SK-N-SH (cell line): ENCODE data around the gene DNAJC16. TPM values are rescaled to one million over a fixed set of nuclear protein-coding genes. Genes with fewer than 3 reads are reported as not detected.

Experiments used
- CTCF ChIA-PET: fragments of 300-600, 350-600 bp; formaldehyde crosslinking; extraction: SDS; loops from one replicate; lab custom pipeline; 2021; lab: Yijun Ruan, JAX
- POLR2A ChIA-PET: fragments of 350-600 bp; sonication (Branson Sonifier 250); formaldehyde crosslinking; extraction: SDS; loops from one replicate; lab custom pipeline; 2020; ENCODE audit warnings: antibody characterized with exemption, inconsistent platforms; lab: Yijun Ruan, JAX
- DNase-seq: peaks from one replicate; pipeline ENCODE4 v3.0.0; 2012
- H2AFZ ChIP-seq: fragments of 200-600 bp; sonication (generic); 2 replicates; pipeline ENCODE4 v1.8.1; 2016; ENCODE audit warnings: antibody characterized with exemption, mild to moderate bottlenecking, low read depth
- H3F3A ChIP-seq: fragments of 200-600 bp; sonication (generic); replicated peaks from 2 replicates; pipeline ENCODE3; 2016; ENCODE audit warnings: antibody characterized with exemption, mild to moderate bottlenecking; ENCODE audit not compliant: insufficient read depth
- H3K27ac ChIP-seq, 2 experiments: fragments of 200-500 bp in 1 of 2; fragments of 200-600 bp in 1 of 2; sonication (Bioruptor generic) in 1 of 2; sonication (generic), shearing (Covaris generic) in 1 of 2; 2 replicates each; pipeline versions ENCODE4 v1.5.1 to v1.6.1; 2014 to 2016; ENCODE audit warnings: low read depth in 2 of 2, inconsistent platforms in 1 of 2, low read length in 1 of 2, mild to moderate bottlenecking in 1 of 2, mixed read lengths in 1 of 2
- H3K27me3 ChIP-seq: fragments of 200-600 bp; sonication (generic), shearing (Covaris generic); 2 replicates; pipeline ENCODE4 v1.6.1; 2016; ENCODE audit warnings: mixed run types; ENCODE audit not compliant: insufficient read depth
- H3K36me3 ChIP-seq, 2 experiments: fragments of 200-500 bp in 1 of 2; fragments of 200-600 bp in 1 of 2; sonication (Bioruptor generic) in 1 of 2; sonication (generic) in 1 of 2; replicated peaks in 1 of 2; 2 replicates each; pipeline versions ENCODE3 to v1.5.1; 2014 to 2016; ENCODE audit warnings: low read length in 1 of 2, mild to moderate bottlenecking in 1 of 2; ENCODE audit not compliant: insufficient read depth in 2 of 2, control insufficient read depth in 1 of 2
- H3K4me1 ChIP-seq, 2 experiments: fragments of 200-500 bp in 1 of 2; fragments of 200-600 bp in 1 of 2; sonication (Bioruptor generic) in 1 of 2; sonication (generic), shearing (Covaris generic) in 1 of 2; 2 replicates each; pipeline versions ENCODE4 v1.5.1 to v1.6.1; 2014 to 2016; ENCODE audit warnings: low read depth in 1 of 2, low read length in 1 of 2, mixed run types in 1 of 2; ENCODE audit not compliant: insufficient read depth in 2 of 2, control insufficient read depth in 1 of 2
- H3K4me2 ChIP-seq: fragments of 200-600 bp; sonication (generic), shearing (Covaris generic); 2 replicates; pipeline ENCODE4 v1.6.1; 2017; ENCODE audit warnings: mixed run types
- H3K4me3 ChIP-seq, 2 experiments: fragments of 200-500 bp in 1 of 2; fragments of 200-600 bp in 1 of 2; sonication (Bioruptor generic) in 1 of 2; sonication (generic), shearing (Covaris generic) in 1 of 2; 2 replicates each; pipeline versions ENCODE4 v1.5.1 to v1.8.1; 2014 to 2016; ENCODE audit warnings: low read depth in 2 of 2, inconsistent platforms in 1 of 2, low read length in 1 of 2, mild to moderate bottlenecking in 1 of 2, mixed read lengths in 1 of 2, moderate library complexity in 1 of 2
- H3K79me2 ChIP-seq: fragments of 200-600 bp; sonication (generic); 2 replicates; pipeline ENCODE4 v1.8.1; 2017; ENCODE audit warnings: mild to moderate bottlenecking; ENCODE audit not compliant: insufficient read depth
- H3K9ac ChIP-seq: fragments of 200-600 bp; sonication (generic); 2 replicates; pipeline ENCODE4 v1.6.1; 2017; ENCODE audit warnings: mixed run types
- H3K9me2 ChIP-seq: fragments of 200-600 bp; sonication (generic); 2 replicates; pipeline ENCODE4 v1.6.1; 2017; ENCODE audit warnings: mixed run types
- H3K9me3 ChIP-seq: fragments of 200-600 bp; sonication (generic); 2 replicates; pipeline ENCODE4 v1.6.1; 2017; ENCODE audit warnings: mixed run types, mild to moderate bottlenecking, moderate library complexity
- H4K20me1 ChIP-seq: fragments of 200-600 bp; sonication (generic); 2 replicates; pipeline ENCODE4 v1.6.1; 2017; ENCODE audit warnings: mild to moderate bottlenecking, mixed run types; ENCODE audit not compliant: insufficient read depth
- CHD2 ChIP-seq: fragments of 150-350 bp; IDR thresholded peaks from 2 replicates; pipeline ENCODE4 v1.6.1; 2018; ENCODE audit warnings: low read length; ENCODE audit not compliant: partially characterized antibody
- EP300 ChIP-seq, 2 experiments: IDR thresholded peaks; 2 replicates each; pipeline versions ENCODE4 v1.4.0 to v1.6.1; 2012; ENCODE audit warnings: borderline replicate concordance in 1 of 2, low read depth in 1 of 2, low read length in 1 of 2
- EZH2phosphoT487 ChIP-seq: fragments of 200-600 bp; sonication (generic); IDR thresholded peaks from 2 replicates; pipeline ENCODE4 v1.6.1; 2017; ENCODE audit warnings: low read depth, mixed run types, mild to moderate bottlenecking, antibody characterized with exemption, moderate library complexity, borderline replicate concordance
- FOXM1 ChIP-seq: IDR thresholded peaks from 2 replicates; pipeline ENCODE4 v1.4.0; 2012; ENCODE audit warnings: low read depth, mild to moderate bottlenecking
- IRF3 ChIP-seq: fragments of 150-350 bp; IDR thresholded peaks from 2 replicates; pipeline ENCODE4 v1.6.1; 2016; ENCODE audit warnings: mild to moderate bottlenecking, low read depth, low read length
- MEF2A ChIP-seq: IDR thresholded peaks from 2 replicates; pipeline ENCODE4 v1.4.0; 2012; ENCODE audit warnings: low read depth, borderline replicate concordance
- MXI1 ChIP-seq: IDR thresholded peaks from 2 replicates; pipeline ENCODE4 v1.6.1; 2012; ENCODE audit warnings: mild to moderate bottlenecking, low read depth, low read length, improper control_type of control experiment
- NFIC ChIP-seq: IDR thresholded peaks from 2 replicates; pipeline ENCODE4 v1.4.0; 2012; ENCODE audit warnings: borderline replicate concordance
- POLR2AphosphoS5 ChIP-seq: IDR thresholded peaks from 2 replicates; pipeline ENCODE4 v1.6.1; 2012; ENCODE audit warnings: low read depth, low read length
- RFX5 ChIP-seq: IDR thresholded peaks from 2 replicates; pipeline ENCODE4 v1.6.1; 2012; ENCODE audit warnings: mild to moderate bottlenecking, improper control_type of control experiment, low read length
- RXRA ChIP-seq: IDR thresholded peaks from 2 replicates; pipeline ENCODE4 v1.4.0; 2012; ENCODE audit warnings: low read depth, mild to moderate bottlenecking, borderline replicate concordance
- SIN3A ChIP-seq: IDR thresholded peaks from 2 replicates; pipeline ENCODE4 v1.6.1; 2012; ENCODE audit warnings: low read depth, mild to moderate bottlenecking, low read length, moderate library complexity, borderline replicate concordance
- TAF1 ChIP-seq: IDR thresholded peaks from 2 replicates; pipeline ENCODE4 v1.6.1; 2012; ENCODE audit warnings: low read depth, mild to moderate bottlenecking, low read length, moderate library complexity, borderline replicate concordance
- TCF12 ChIP-seq: IDR thresholded peaks from 2 replicates; pipeline ENCODE4 v1.4.0; 2012
- TEAD4 ChIP-seq: IDR thresholded peaks from 2 replicates; pipeline ENCODE4 v1.4.0; 2012; ENCODE audit warnings: mild to moderate bottlenecking, borderline replicate concordance; ENCODE audit not compliant: insufficient read depth
- USF2 ChIP-seq: fragments of 150-350 bp; IDR thresholded peaks from 2 replicates; pipeline ENCODE4 v1.6.1; 2017; ENCODE audit warnings: antibody characterized with exemption, low read length, low read depth, borderline replicate concordance
- WGBS: methylation state at CpG from one replicate; pipeline ENCODE4 v1.1.6; 2017; ENCODE audit warnings: low lambda C conversion rate; 5-methylcytosine and 5-hydroxymethylcytosine counted together
- polyA plus RNA-seq, 3 experiments: library from polyadenylated mRNA; depleted of rRNA; stranded (reverse); fragments of >200 nt; gene quantifications; 2 replicates each; pipeline ENCODE4 v1.2.3, GENCODE V29; 2012
- TF ChIP-seq, protein P1 (sequence below): IDR thresholded peaks from 2 replicates; pipeline ENCODE4 v1.4.0; 2012; ENCODE audit warnings: low read depth, borderline replicate concordance
- TF ChIP-seq, protein P2 (sequence below): IDR thresholded peaks from 2 replicates; pipeline ENCODE4 v1.4.0; 2012; ENCODE audit warnings: low read depth
- TF ChIP-seq, protein P3 (sequence below): IDR thresholded peaks from 2 replicates; pipeline ENCODE4 v1.4.0; 2012; ENCODE audit warnings: low read depth, borderline replicate concordance

The DNAJC16 gene
- polyA plus RNA-seq, 1 of the 3 experiments (the other 2 are of a cell fraction) = 8.4 TPM

- Histone ChIP-seq H3K4me1 (peaks cover 0 to 18% of the 10 kb centered on the region in 2 experiments), H3K4me3 (no peak overlapping the region), H3K9me3 (no peaks in the 10 kb centered on the region), H2AFZ (no peak overlapping the region), H3K4me2 (no peak overlapping the region), H3K27ac (no peak overlapping the region), H3K79me2 (peaks cover 93% of the 10 kb centered on the region), H4K20me1 (peaks cover 57% of the 10 kb centered on the region), H3F3A (peaks cover 24% of the 10 kb centered on the region), H3K36me3 (peaks cover 15 to 18% of the 10 kb centered on the region in 2 experiments), H3K9ac (no peak overlapping the region), H3K27me3 (no peaks in the 10 kb centered on the region), H3K9me2 (no peaks in the 10 kb centered on the region)
- POLR2A ChIA-PET = no interaction called here
- DNase-seq = no peak
- WGBS = 92% methylated on average over 7 of the region's 7 CpGs
- CTCF ChIA-PET = interaction anchor here (0.9 to 1.7 kb wide), 2 partner anchors 11 to 29 kb away, joined by 3 to 4 read pairs; no protein-coding TSS in a partner anchor
- TF ChIP-seq, protein P1, sequence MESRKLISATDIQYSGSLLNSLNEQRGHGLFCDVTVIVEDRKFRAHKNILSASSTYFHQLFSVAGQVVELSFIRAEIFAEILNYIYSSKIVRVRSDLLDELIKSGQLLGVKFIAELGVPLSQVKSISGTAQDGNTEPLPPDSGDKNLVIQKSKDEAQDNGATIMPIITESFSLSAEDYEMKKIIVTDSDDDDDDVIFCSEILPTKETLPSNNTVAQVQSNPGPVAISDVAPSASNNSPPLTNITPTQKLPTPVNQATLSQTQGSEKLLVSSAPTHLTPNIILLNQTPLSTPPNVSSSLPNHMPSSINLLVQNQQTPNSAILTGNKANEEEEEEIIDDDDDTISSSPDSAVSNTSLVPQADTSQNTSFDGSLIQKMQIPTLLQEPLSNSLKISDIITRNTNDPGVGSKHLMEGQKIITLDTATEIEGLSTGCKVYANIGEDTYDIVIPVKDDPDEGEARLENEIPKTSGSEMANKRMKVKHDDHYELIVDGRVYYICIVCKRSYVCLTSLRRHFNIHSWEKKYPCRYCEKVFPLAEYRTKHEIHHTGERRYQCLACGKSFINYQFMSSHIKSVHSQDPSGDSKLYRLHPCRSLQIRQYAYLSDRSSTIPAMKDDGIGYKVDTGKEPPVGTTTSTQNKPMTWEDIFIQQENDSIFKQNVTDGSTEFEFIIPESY = no peak
- TF ChIP-seq, protein P2, sequence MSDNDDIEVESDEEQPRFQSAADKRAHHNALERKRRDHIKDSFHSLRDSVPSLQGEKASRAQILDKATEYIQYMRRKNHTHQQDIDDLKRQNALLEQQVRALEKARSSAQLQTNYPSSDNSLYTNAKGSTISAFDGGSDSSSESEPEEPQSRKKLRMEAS = no peak
- no peak for TF ChIP-seq CHD2
- TF ChIP-seq TEAD4 = no peak
- TF ChIP-seq MEF2A = no peak
- no peak for TF ChIP-seq TAF1
- TF ChIP-seq NFIC = no peak
- no peak for TF ChIP-seq IRF3
- no peak for TF ChIP-seq TCF12
- no peak for TF ChIP-seq MXI1
- no peak for TF ChIP-seq SIN3A
- TF ChIP-seq USF2 = no peak
- TF ChIP-seq RFX5 = no peak
- TF ChIP-seq, protein P3, sequence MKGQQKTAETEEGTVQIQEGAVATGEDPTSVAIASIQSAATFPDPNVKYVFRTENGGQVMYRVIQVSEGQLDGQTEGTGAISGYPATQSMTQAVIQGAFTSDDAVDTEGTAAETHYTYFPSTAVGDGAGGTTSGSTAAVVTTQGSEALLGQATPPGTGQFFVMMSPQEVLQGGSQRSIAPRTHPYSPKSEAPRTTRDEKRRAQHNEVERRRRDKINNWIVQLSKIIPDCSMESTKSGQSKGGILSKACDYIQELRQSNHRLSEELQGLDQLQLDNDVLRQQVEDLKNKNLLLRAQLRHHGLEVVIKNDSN = no peak
- TF ChIP-seq RXRA = no peak
- no peak for TF ChIP-seq POLR2AphosphoS5
- TF ChIP-seq EZH2phosphoT487 = no peak
- no peak for TF ChIP-seq FOXM1
- TF ChIP-seq EP300 (IDR thresholded peaks at IDR 0.05; ENCODE audit: borderline replicate concordance in 1 of 2, low read depth in 1 of 2, low read length in 1 of 2) = no peak
Measured at GRCh38 chr1:15622712-15623373, 96.2 kb downstream of the DNAJC16 start.
